Measurements from ENCODE around the gene SLC39A7.

- no peak for TF ChIP-seq CTCF (optimal IDR thresholded peaks at IDR 0.05 in 1 of 3, IDR thresholded peaks at IDR 0.05 in 1 of 3, conservative IDR thresholded peaks at IDR 0.05 in 1 of 3; ENCODE audit: extremely low read depth in 1 of 3, insufficient read depth in 2 of 3, low read length in 3 of 3)
- peak; percentile 92 for TF ChIP-seq EZH2 (IDR thresholded peaks at IDR 0.05; ENCODE audit: low read length)
Observed at GRCh38 chr6:33192671-33193602, 7.7 kb upstream of the SLC39A7 start.
